Measurements from ENCODE around the gene CEP135. TPM values are rescaled to one million over a fixed set of nuclear protein-coding genes. Genes with fewer than 3 reads are reported as not detected.

CEP135 gene
- total and polyA plus RNA-seq, 7 experiments from 2014 or later = 8.9 to 38.8 (median 20.7) TPM

GRCh38 chr4:56007154-56007553 lies 58.4 kb downstream of the CEP135 start:
- intact Hi-C loops (cut with micrococcal nuclease) = no loop called here
- H3K4me1 ChIP-seq (ENCODE audit: control insufficient read depth in 2 of 2, insufficient read depth in 2 of 2, low read length in 2 of 2) = no peaks in the 10 kb centered on the region
- CTCF ChIA-PET = interaction anchor here (0.9 kb wide), 1 partner anchor 141 kb away, joined by 3 read pairs; no protein-coding TSS in a partner anchor

DNA sequence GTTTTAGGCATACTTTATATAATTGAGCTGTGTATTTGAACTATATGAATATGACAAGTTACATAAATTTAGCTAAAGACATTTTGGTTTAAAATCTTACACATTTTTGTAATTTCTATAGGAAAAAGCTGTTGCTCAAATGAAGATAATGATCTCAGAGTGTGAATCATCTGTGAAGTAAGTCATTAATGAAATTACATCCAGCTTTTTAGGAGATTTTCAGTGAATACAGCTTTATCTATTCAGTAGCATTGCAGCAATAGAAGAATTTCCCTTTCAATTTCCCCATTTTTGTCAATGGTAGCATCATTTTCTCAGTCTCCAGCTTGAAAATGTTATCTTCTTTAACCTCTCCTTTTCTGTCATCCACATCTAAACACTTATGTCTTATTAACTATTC lies 59.5 kb downstream of the CEP135 start:
- ChIA-PET CTCF (interaction anchor here (0.9 kb wide), 1 partner anchor 142 kb away, joined by 3 read pairs; no protein-coding TSS in a partner anchor), POLR2A (interaction anchor here (0.6 kb wide), 1 partner anchor 373 kb away, joined by 3 read pairs; no protein-coding TSS in a partner anchor)
- Mint-ChIP-seq H3K9me3 (peaks cover 0 to 8% (median 0%) of the 10 kb centered on the region in 11 donors), H3K27me3 (no peaks in the 10 kb centered on the region), H3K4me3 (no peak overlapping the region), H3K27ac (peak overlapping the region in 1 of 9 donors; percentile 28), H3K36me3 (peaks cover 22 to 88% (median 66%) of the 10 kb centered on the region in 5 donors), H3K4me1 (peaks cover 0 to 9% (median 1%) of the 10 kb centered on the region in 7 donors)
- ATAC-seq (no peak), DNase-seq (no peak)
- Histone ChIP-seq H3K9me3 (ENCODE audit: control insufficient read depth in 2 of 3, low read length in 3 of 3) (no peaks in the 10 kb centered on the region), H3K27ac (ENCODE audit: low read depth, low read length) (no peak overlapping the region), H3K36me3 (ENCODE audit: control insufficient read depth in 2 of 3, insufficient read depth in 3 of 3, low read length in 3 of 3) (peaks cover 0 to 78% (median 3%) of the 10 kb centered on the region in 3 experiments), H3K27me3 (ENCODE audit: control insufficient read depth in 2 of 2, insufficient read depth in 2 of 2, low read length in 2 of 2) (no peaks in the 10 kb centered on the region), H3K4me1 (ENCODE audit: control insufficient read depth in 2 of 2, insufficient read depth in 2 of 2, low read length in 2 of 2) (no peaks in the 10 kb centered on the region), H3K4me3 (ENCODE audit: low read length) (no peak overlapping the region)
- intact Hi-C loops (cut with micrococcal nuclease) = loop anchor here in 1 of 2 donors (1.0 kb wide), 1 partner anchor 18 kb away; no protein-coding TSS in a partner anchor

More at GRCh38 chr4:56007154-56007553, 58.4 kb downstream of the CEP135 start:
- peaks cover 0 to 9% (median 1%) of the 10 kb centered on the region in 7 donors for H3K4me1 Mint-ChIP-seq
- peak overlapping the region in 2 of 9 donors; percentile 16 to 48 for H3K27ac Mint-ChIP-seq
- Histone ChIP-seq H3K27me3 (ENCODE audit: control insufficient read depth in 2 of 2, insufficient read depth in 2 of 2, low read length in 2 of 2) (no peaks in the 10 kb centered on the region), H3K36me3 (ENCODE audit: control insufficient read depth in 2 of 3, insufficient read depth in 3 of 3, low read length in 3 of 3) (peaks cover 0 to 68% (median 3%) of the 10 kb centered on the region in 3 experiments), H3K27ac (ENCODE audit: low read depth, low read length) (no peak overlapping the region), H3K4me3 (ENCODE audit: low read length) (no peak overlapping the region), H3K9me3 (ENCODE audit: control insufficient read depth in 2 of 3, low read length in 3 of 3) (no peaks in the 10 kb centered on the region)
- peaks cover 0 to 8% (median 0%) of the 10 kb centered on the region in 11 donors for H3K9me3 Mint-ChIP-seq
- DNase-seq (no peak), ATAC-seq (no peak)
- no peaks in the 10 kb centered on the region for H3K27me3 Mint-ChIP-seq
- peaks cover 22 to 88% (median 64%) of the 10 kb centered on the region in 5 donors for H3K36me3 Mint-ChIP-seq
- POLR2A ChIA-PET = no interaction called here
- H3K4me3 Mint-ChIP-seq = no peak overlapping the region

GRCh38 chr4:56026596-56026995 lies 77.9 kb downstream of the CEP135 start:
- no peaks in the 10 kb centered on the region for H3K27me3 Mint-ChIP-seq
- peaks cover 0 to 70% (median 13%) of the 10 kb centered on the region in 3 experiments for H3K36me3 ChIP-seq (ENCODE audit: control insufficient read depth in 2 of 3, insufficient read depth in 3 of 3, low read length in 3 of 3)

DNA sequence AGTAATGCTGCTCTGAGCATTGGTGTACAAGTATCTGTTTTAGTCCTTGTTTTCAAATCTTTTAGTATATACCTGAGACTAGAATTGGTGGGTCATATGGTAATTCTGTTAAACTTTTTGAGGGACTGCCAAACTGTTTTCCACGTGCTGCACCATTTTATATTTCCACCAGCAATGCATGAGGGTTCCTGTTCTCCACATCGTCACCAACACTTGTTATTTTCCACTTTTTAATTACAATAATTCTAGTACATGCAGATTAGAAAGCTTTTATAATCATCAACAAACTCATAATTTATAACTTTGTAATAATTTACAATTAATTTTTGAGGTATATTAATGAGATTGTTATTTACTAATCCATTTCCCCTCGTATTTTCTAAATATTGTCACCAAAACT lies 79.4 kb downstream of the CEP135 start:
- POLR2A ChIA-PET = no interaction called here
- H3K9me3 ChIP-seq (ENCODE audit: control insufficient read depth in 2 of 3, low read length in 3 of 3) = no peaks in the 10 kb centered on the region
- intact Hi-C loops (cut with micrococcal nuclease) = loop anchor here in 1 of 2 donors (5.0 kb wide), 1 partner anchor 274 kb away; no protein-coding TSS in a partner anchor
- H3K27ac ChIP-seq (ENCODE audit: low read depth, low read length) = no peak overlapping the region
- H3K4me3 Mint-ChIP-seq = no peak overlapping the region
- no peaks in the 10 kb centered on the region for H3K27me3 ChIP-seq (ENCODE audit: control insufficient read depth in 2 of 2, insufficient read depth in 2 of 2, low read length in 2 of 2)
- peaks cover 0 to 9% (median 2%) of the 10 kb centered on the region in 11 donors for H3K9me3 Mint-ChIP-seq
- no peaks in the 10 kb centered on the region for H3K4me1 ChIP-seq (ENCODE audit: control insufficient read depth in 2 of 2, insufficient read depth in 2 of 2, low read length in 2 of 2)
- no peak for DNase-seq
- H3K36me3 ChIP-seq (ENCODE audit: control insufficient read depth in 2 of 3, insufficient read depth in 3 of 3, low read length in 3 of 3) = peaks cover 0 to 61% (median 13%) of the 10 kb centered on the region in 3 experiments
- H3K36me3 Mint-ChIP-seq = peaks cover 33 to 57% (median 42%) of the 10 kb centered on the region in 5 donors
- no peaks in the 10 kb centered on the region for H3K27me3 Mint-ChIP-seq
- ATAC-seq = no peak
- H3K4me1 Mint-ChIP-seq = peaks cover 0 to 9% (median 0%) of the 10 kb centered on the region in 7 donors
- CTCF ChIA-PET = interaction anchor here (0.6 kb wide), 1 partner anchor 495 kb away, joined by 3 read pairs; no protein-coding TSS in a partner anchor
- no peak overlapping the region for H3K27ac Mint-ChIP-seq
- no peak overlapping the region for H3K4me3 ChIP-seq (ENCODE audit: low read length)

More at GRCh38 chr4:56026596-56026995, 77.9 kb downstream of the CEP135 start:
- H3K4me3 Mint-ChIP-seq = no peak overlapping the region
- Histone ChIP-seq H3K27ac (ENCODE audit: low read depth, low read length) (no peak overlapping the region), H3K4me3 (ENCODE audit: low read length) (no peak overlapping the region), H3K4me1 (ENCODE audit: control insufficient read depth in 2 of 2, insufficient read depth in 2 of 2, low read length in 2 of 2) (no peaks in the 10 kb centered on the region), H3K27me3 (ENCODE audit: control insufficient read depth in 2 of 2, insufficient read depth in 2 of 2, low read length in 2 of 2) (no peaks in the 10 kb centered on the region), H3K9me3 (ENCODE audit: control insufficient read depth in 2 of 3, low read length in 3 of 3) (no peaks in the 10 kb centered on the region)
- DNase-seq (no peak), ATAC-seq (no peak)
- H3K4me1 Mint-ChIP-seq = peaks cover 0 to 9% (median 0%) of the 10 kb centered on the region in 7 donors
- peaks cover 0 to 9% (median 2%) of the 10 kb centered on the region in 11 donors for H3K9me3 Mint-ChIP-seq
- ChIA-PET CTCF (no interaction called here), POLR2A (no interaction called here)
- no peak overlapping the region for H3K27ac Mint-ChIP-seq
- H3K36me3 Mint-ChIP-seq = peaks cover 33 to 72% (median 55%) of the 10 kb centered on the region in 5 donors
- intact Hi-C loops (cut with micrococcal nuclease) = loop anchor here in 1 of 2 donors (5.0 kb wide), 1 partner anchor 276 kb away; no protein-coding TSS in a partner anchor

DNA sequence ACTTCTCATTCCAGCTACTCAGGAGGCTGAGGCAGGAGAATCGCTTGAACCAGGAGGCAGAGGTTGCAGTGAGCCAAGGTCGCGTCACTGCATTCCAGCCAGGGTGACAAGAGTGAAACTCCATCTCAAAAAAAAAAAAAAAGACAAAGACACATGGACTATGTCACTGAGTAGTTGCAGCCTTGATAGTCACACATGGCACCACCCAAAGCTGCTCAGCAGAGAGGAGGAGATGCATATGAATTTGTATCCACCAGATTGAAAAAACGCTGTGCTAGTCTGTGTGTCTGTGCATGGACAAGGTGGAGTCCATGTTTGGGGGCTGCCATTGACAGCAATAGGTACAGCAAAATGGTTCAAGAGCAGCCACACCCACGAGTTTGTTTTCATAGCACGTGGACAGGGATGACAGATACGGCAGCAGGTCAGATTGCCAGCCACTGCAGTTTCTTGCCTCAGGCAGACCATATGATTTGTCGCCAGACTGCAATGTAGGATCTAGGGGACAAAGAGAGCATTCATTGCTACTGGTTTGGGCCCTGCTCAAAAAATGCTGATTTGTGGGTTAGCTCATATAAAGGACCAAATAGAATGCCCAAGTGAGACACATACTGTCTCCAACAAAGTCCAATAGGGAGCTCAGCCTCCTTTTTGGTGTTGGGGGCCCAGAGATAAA lies 89.9 kb downstream of the CEP135 start:
- POLR2A ChIA-PET = no interaction called here

DNA sequence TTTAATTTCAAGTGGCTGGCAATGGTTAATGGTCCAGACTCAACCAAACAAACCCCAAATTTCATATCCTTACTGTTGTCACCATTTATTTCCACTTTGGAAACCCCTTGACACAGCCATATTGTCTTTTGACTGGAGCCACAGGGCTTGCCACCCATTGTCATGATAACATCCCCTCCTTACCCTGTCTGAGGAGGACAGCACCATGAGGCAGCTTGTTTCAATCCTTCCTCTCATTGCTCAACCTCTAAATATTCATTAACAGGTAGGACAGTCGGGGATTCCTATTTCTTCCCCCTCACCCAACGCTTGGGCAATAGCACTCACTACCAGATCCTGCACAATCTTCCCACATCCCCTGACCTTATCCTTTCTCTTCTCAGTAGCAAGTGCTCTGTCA lies 92.1 kb downstream of the CEP135 start:
- Histone ChIP-seq H3K27ac (ENCODE audit: low read depth, low read length) (no peak overlapping the region), H3K4me1 (ENCODE audit: control insufficient read depth in 2 of 2, insufficient read depth in 2 of 2, low read length in 2 of 2) (no peaks in the 10 kb centered on the region), H3K4me3 (ENCODE audit: low read length) (no peak overlapping the region), H3K27me3 (ENCODE audit: control insufficient read depth in 2 of 2, insufficient read depth in 2 of 2, low read length in 2 of 2) (no peaks in the 10 kb centered on the region), H3K36me3 (ENCODE audit: control insufficient read depth in 2 of 3, insufficient read depth in 3 of 3, low read length in 3 of 3) (no peaks in the 10 kb centered on the region), H3K9me3 (ENCODE audit: control insufficient read depth in 2 of 3, low read length in 3 of 3) (no peaks in the 10 kb centered on the region)
- POLR2A ChIA-PET = no interaction called here
- Mint-ChIP-seq H3K4me3 (no peak overlapping the region), H3K4me1 (peaks cover 0 to 1% (median 0%) of the 10 kb centered on the region in 7 donors), H3K27me3 (peaks cover 14 to 35% (median 24%) of the 10 kb centered on the region in 5 donors), H3K9me3 (peaks cover 0 to 3% (median 0%) of the 10 kb centered on the region in 11 donors), H3K27ac (no peak overlapping the region), H3K36me3 (peaks cover 0 to 1% (median 0%) of the 10 kb centered on the region in 5 donors)
- intact Hi-C loops (cut with micrococcal nuclease) = loop anchor here in 1 of 2 donors (10.0 kb wide), 1 partner anchor 186 kb away; the partner anchor contains the start of gene EXOC1
- CTCF ChIA-PET = no interaction called here
- ATAC-seq = no peak
- no peak for DNase-seq

More for the DNA sequence above, 89.9 kb downstream of the CEP135 start:
- peaks cover 0 to 4% (median 0%) of the 10 kb centered on the region in 5 donors for H3K36me3 Mint-ChIP-seq
- Histone ChIP-seq H3K4me3 (ENCODE audit: low read length) (no peak overlapping the region), H3K27ac (ENCODE audit: low read depth, low read length) (no peak overlapping the region), H3K27me3 (ENCODE audit: control insufficient read depth in 2 of 2, insufficient read depth in 2 of 2, low read length in 2 of 2) (no peaks in the 10 kb centered on the region), H3K36me3 (ENCODE audit: control insufficient read depth in 2 of 3, insufficient read depth in 3 of 3, low read length in 3 of 3) (no peaks in the 10 kb centered on the region), H3K4me1 (ENCODE audit: control insufficient read depth in 2 of 2, insufficient read depth in 2 of 2, low read length in 2 of 2) (no peaks in the 10 kb centered on the region), H3K9me3 (ENCODE audit: control insufficient read depth in 2 of 3, low read length in 3 of 3) (no peaks in the 10 kb centered on the region)
- H3K9me3 Mint-ChIP-seq = peaks cover 0 to 3% (median 0%) of the 10 kb centered on the region in 11 donors
- intact Hi-C loops (cut with micrococcal nuclease) = no loop called here
- no peak overlapping the region for H3K27ac Mint-ChIP-seq
- peaks cover 5 to 20% (median 13%) of the 10 kb centered on the region in 5 donors for H3K27me3 Mint-ChIP-seq
- CTCF ChIA-PET = no interaction called here
- ATAC-seq = no peak
- H3K4me1 Mint-ChIP-seq = peaks cover 0 to 1% (median 0%) of the 10 kb centered on the region in 7 donors
- H3K4me3 Mint-ChIP-seq = no peak overlapping the region
- DNase-seq = no peak

All from naive thymus-derived CD4-positive, alpha-beta T cell (primary cell).